AG09319 (cell line): ENCODE data around the gene LAMB2.

Experiments
- DNase-seq: peaks from one replicate; pipeline ENCODE4 v3.0.0-alpha.2; 2010; ENCODE audit warnings: low read depth; ENCODE audit errors: extremely low read depth
- TF ChIP-seq, protein P1 (sequence below): IDR thresholded peaks from 2 replicates; pipeline ENCODE4 v1.5.1; 2011; ENCODE audit warnings: low read depth, mild to moderate bottlenecking, inconsistent platforms, low read length, moderate library complexity

The LAMB2 gene

DNA sequence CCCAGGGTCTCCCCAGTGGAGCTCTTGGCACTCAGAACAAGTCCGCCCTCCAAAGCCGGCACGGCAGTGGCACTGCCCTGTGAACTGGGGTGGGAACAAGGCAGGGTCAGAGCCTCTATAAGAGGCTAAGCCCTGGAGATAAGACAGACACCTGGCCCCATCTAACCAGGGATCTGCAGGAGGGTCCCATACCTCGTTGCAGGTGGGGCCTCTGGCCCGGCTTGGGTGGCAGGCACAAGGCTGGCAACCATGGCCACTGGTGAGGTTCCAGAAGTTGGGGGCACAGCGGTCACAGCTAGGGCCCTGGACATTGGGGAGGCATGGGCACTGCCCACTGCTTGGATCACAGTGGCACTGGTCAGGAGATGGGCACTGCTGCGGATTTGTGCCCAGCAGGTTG, 8.6 kb downstream of the LAMB2 start:
- DNase-seq = no peak
- TF ChIP-seq, protein P1, sequence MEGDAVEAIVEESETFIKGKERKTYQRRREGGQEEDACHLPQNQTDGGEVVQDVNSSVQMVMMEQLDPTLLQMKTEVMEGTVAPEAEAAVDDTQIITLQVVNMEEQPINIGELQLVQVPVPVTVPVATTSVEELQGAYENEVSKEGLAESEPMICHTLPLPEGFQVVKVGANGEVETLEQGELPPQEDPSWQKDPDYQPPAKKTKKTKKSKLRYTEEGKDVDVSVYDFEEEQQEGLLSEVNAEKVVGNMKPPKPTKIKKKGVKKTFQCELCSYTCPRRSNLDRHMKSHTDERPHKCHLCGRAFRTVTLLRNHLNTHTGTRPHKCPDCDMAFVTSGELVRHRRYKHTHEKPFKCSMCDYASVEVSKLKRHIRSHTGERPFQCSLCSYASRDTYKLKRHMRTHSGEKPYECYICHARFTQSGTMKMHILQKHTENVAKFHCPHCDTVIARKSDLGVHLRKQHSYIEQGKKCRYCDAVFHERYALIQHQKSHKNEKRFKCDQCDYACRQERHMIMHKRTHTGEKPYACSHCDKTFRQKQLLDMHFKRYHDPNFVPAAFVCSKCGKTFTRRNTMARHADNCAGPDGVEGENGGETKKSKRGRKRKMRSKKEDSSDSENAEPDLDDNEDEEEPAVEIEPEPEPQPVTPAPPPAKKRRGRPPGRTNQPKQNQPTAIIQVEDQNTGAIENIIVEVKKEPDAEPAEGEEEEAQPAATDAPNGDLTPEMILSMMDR = no peak

DNA sequence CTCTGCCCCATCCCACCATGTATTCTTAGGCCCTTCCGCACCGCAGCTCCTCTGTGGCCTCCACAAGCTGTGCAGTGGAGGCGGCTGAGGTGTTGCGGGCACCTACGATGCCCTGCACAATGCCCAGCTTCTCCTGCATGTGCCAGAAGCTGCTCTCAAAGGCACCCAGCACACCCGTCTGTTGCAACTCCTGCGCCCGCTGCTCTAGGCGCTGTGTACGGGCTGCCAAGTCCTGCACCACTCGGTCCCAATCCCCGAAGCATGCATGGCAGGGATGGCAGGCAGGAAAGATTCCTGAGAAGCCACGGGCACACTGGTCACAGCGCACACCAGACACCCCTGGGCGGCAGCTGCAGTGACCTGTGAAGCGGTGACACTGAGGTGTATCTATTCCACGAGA, 9.2 kb downstream of the LAMB2 start:
- no peak for DNase-seq
- TF ChIP-seq, protein P1 = no peak

DNA sequence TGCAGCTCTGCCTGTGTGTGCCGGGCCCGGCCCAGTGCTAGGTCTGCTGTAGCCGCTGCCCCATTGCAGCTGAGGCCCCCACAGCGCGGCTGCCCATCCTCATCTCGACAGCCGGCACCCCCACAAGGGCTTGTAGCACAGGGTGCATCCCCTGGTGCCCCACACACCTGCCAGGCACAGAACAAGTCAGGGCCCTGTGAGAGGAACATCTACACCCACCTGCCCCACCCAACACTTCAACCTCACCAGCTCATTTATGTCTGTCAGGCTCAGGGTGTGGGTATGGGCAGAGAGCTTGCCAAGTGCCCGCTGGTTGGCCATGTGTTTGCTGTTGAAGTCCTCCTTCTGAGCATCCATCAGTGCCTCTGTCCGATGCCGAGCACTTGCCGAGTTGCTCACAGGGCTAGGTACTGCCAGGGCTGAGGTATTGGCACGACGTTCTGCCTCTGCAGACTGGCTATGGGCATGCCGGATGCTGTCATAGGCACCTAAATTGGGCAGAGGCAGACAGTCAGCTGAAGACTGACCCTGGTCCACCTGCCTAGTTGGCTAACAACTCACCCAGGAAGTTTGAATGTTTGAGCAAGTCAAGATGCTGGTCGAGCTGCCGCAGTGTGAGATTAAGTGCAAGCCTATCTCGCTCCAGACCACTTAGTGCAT, 9.8 kb downstream of the LAMB2 start:
- DNase-seq = no peak
- TF ChIP-seq, protein P1 = no peak

- TF ChIP-seq, protein P1 = no peak
- no peak for DNase-seq
Measured at GRCh38 chr3:49122451-49122850, 10.4 kb downstream of the LAMB2 start.

DNA sequence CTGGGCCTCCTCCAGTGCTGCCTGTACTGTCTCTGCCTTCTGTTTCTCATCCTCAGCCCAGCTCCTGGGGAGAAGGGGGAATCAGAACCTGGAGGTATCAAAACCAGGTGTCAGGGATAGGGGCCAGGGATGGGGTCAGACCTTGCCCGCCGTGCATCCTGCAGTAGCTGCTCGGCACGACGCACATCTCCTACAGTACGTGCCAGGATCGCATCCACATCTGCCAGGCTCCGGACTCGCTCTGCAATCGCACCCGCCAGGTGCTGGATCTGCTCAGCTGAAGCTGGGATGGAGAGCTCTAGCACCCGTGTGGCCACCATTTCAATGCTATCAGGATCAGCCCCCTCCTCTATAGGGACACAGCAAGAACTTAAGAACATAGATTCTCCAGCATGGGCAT, 10.8 kb downstream of the LAMB2 start:
- DNase-seq = no peak
- TF ChIP-seq, protein P1 = no peak

- DNase-seq = no peak
Measured at GRCh38 chr3:49121132-49121736, 11.6 kb downstream of the LAMB2 start.

More at GRCh38 chr3:49121132-49121736, 11.6 kb downstream of the LAMB2 start:
- TF ChIP-seq, protein P1 = no peak
